D721Med (cell line): ENCODE results near the gene COPB1.

ENCODE experiments used
- DNase-seq: peaks from one replicate; pipeline ENCODE4 v3.0.0; 2011; ENCODE audit warnings: low spot score; ENCODE audit not compliant: insufficient read length
- FAIRE-seq: peaks from 2 replicates; lab custom pipeline; 2011; peaks lifted over from hg19 to GRCh38; lab: Jason Lieb, UNC
- CTCF ChIP-seq: IDR thresholded peaks from 2 replicates; pipeline ENCODE4 v1.5.1; 2012; ENCODE audit warnings: mild to moderate bottlenecking, control low read depth; ENCODE audit not compliant: insufficient read depth; ENCODE audit errors: missing control alignments

Gene COPB1

GRCh38 chr11:14435717-14436512 lies 63.7 kb downstream of the COPB1 start:
- no peak for TF ChIP-seq CTCF

DNA sequence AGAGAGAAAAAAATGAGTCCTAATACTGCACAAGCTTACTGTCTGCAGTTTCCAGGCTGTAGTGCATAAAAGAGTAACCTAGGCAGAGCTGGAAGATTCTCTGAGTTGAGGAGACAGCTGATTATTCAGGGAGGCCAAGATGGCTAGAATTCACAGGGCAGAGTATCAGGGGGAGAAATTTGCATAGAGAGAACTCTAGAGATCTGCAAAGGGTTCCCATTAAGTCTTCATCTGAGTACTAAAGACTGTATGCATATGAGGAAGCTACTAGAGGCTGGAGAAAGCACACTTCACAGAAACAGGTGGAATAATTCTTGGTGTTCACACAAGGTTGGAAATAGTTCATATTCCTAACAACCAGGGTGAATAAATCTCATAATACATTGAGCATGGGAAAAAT lies 74.0 kb downstream of the COPB1 start:
- FAIRE-seq (no peak), DNase-seq (no peak)
- no peak for TF ChIP-seq CTCF

More at GRCh38 chr11:14435717-14436512, 63.7 kb downstream of the COPB1 start:
- DNase-seq (no peak), FAIRE-seq (no peak)

DNA sequence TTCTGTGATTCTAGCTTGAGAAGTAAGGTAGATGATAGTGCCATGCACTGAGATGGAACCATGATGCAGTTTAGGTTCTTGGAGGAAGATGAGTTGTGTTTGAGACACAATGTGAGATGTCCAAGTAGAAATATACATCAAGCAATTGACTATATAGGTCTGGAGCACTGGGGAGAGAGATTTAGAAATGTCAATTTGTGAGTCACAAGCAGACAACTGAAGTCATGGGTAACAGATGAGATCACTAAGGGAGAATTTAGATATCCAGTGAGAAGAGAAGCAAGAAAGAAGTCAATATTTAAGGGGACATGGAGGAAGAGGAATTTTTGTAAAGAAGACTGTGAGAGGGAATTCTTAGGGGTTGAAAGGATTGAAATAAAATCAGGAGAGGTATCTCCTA lies 75.5 kb downstream of the COPB1 start:
- FAIRE-seq (no peak), DNase-seq (no peak)
- no peak for TF ChIP-seq CTCF

GRCh38 chr11:14423633-14424032 lies 76.0 kb downstream of the COPB1 start:
- no peak for TF ChIP-seq CTCF
- DNase-seq: no peak
- FAIRE-seq: no peak

GRCh38 chr11:14422814-14423182 lies 76.8 kb downstream of the COPB1 start:
- no peak for DNase-seq
- TF ChIP-seq CTCF: no peak
- no peak for FAIRE-seq

DNA sequence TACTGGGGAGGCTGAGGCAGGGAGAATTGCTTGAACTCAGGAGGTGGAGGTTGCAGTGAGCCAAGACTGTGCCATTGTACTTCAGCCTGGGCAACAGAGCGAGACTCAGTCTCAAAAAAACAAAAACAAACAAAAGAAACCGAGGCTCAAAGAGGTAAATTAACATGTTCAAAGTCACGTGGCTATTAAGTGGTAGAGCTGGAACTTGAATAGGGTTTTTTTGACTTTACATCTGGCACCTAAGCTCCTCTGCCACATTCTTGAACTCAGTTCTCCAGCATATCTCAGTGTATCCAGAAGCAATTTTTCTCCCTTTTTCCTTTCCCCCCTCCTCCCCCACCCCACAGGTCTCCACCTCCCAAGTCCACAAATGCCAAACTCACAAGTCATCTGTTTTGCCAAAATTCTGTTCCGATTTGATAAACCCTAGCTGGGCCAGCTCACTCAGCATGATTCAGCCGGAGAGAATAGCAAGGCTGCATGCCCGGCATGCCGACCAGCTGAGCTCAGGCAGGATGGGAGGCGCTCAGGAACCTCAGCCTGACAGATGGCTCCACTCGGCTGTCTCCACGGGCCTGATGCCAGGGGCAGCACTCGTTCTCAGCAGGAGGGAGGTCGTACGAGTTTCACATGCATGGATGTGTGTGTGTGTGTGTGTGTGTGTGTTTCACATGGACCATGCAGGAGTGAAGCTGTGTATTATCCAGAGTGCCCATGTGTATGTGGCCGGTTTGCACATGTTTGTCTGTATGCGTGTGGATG lies 77.4 kb downstream of the COPB1 start:
- no peak for FAIRE-seq
- no peak for TF ChIP-seq CTCF

GRCh38 chr11:14420223-14420622 lies 79.4 kb downstream of the COPB1 start:
- no peak for TF ChIP-seq CTCF
- DNase-seq (no peak), FAIRE-seq (no peak)

More for the DNA sequence above, 77.4 kb downstream of the COPB1 start:
- DNase-seq: no peak
